IgD-negative memory B cell (primary cell): Measurements from ENCODE around the gene PPP1R37. TPM values are rescaled to one million over a fixed set of nuclear protein-coding genes. Genes with fewer than 3 reads are reported as not detected.

Experiments used
- H3K27ac Mint-ChIP-seq, 3 donors: one replicate each; pipeline ENCODE4 v1.8.0; 2020 to 2022; ENCODE audit warnings: mild to moderate bottlenecking in 3 of 3, mixed read lengths in 3 of 3, moderate library complexity in 1 of 3
- H3K27me3 Mint-ChIP-seq: one replicate; pipeline ENCODE4 v1.8.0; 2021; ENCODE audit warnings: mixed read lengths
- H3K36me3 Mint-ChIP-seq: one replicate; pipeline ENCODE4 v1.8.0; 2020; ENCODE audit warnings: mild to moderate bottlenecking, mixed read lengths
- H3K4me1 Mint-ChIP-seq, 3 donors: one replicate each; pipeline ENCODE4 v1.8.0; 2020 to 2022; ENCODE audit warnings: mixed read lengths in 3 of 3, mild to moderate bottlenecking in 1 of 3
- H3K4me3 Mint-ChIP-seq, 4 donors: one replicate each; pipeline ENCODE4 v1.8.0; 2020 to 2022; ENCODE audit warnings: mild to moderate bottlenecking in 4 of 4, mixed read lengths in 4 of 4, moderate library complexity in 3 of 4
- H3K9me3 Mint-ChIP-seq, 3 donors: one replicate each; pipeline ENCODE4 v1.8.0; 2020 to 2021; ENCODE audit warnings: mixed read lengths in 3 of 3, mild to moderate bottlenecking in 1 of 3
- polyA plus RNA-seq: library from polyadenylated mRNA; unstranded; fragments of 300-500 nt; fragmentation: Illumina TruSeq; gene quantifications from one replicate; pipeline ENCODE4 v1.2.3, GENCODE V29; 2021

PPP1R37 gene
- polyA plus RNA-seq, 1 donor from 2014 or later, result 2.3 TPM

- Mint-ChIP-seq H3K9me3 (peaks cover 0 to 4% (median 0%) of the 10 kb centered on the region in 3 donors), H3K36me3 (no peaks in the 10 kb centered on the region), H3K4me3 (peak overlapping the region in 1 of 4 donors; percentile 12), H3K4me1 (peaks cover 0 to 11% (median 10%) of the 10 kb centered on the region in 3 donors), H3K27me3 (peaks cover 25% of the 10 kb centered on the region), H3K27ac (no peak overlapping the region)
These were observed 57.2 kb downstream of the PPP1R37 start for GRCh38 chr19:45150180-45150579.

GRCh38 chr19:45150751-45151281 lies 57.8 kb downstream of the PPP1R37 start:
- peaks cover 0 to 12% (median 11%) of the 10 kb centered on the region in 3 donors for H3K4me1 Mint-ChIP-seq
- peak overlapping the region in 2 of 4 donors; percentile 12 to 84 for H3K4me3 Mint-ChIP-seq
- peaks cover 0 to 4% (median 0%) of the 10 kb centered on the region in 3 donors for H3K9me3 Mint-ChIP-seq
- H3K27ac Mint-ChIP-seq, result no peak overlapping the region
- no peaks in the 10 kb centered on the region for H3K36me3 Mint-ChIP-seq
- peaks cover 28% of the 10 kb centered on the region for H3K27me3 Mint-ChIP-seq

GRCh38 chr19:45151320-45151719 lies 58.3 kb downstream of the PPP1R37 start:
- H3K4me1 Mint-ChIP-seq, result peaks cover 0 to 12% (median 11%) of the 10 kb centered on the region in 3 donors
- peak overlapping the region; percentile 21 to 84 (median 65) for H3K4me3 Mint-ChIP-seq
- peaks cover 1% of the 10 kb centered on the region for H3K36me3 Mint-ChIP-seq
- H3K27me3 Mint-ChIP-seq, result peaks cover 30% of the 10 kb centered on the region
- H3K27ac Mint-ChIP-seq, result peak overlapping the region in 1 of 3 donors; percentile 71
- H3K9me3 Mint-ChIP-seq, result peaks cover 0 to 4% (median 0%) of the 10 kb centered on the region in 3 donors

- Mint-ChIP-seq H3K36me3 (peaks cover 1% of the 10 kb centered on the region), H3K4me1 (peaks cover 0 to 12% (median 11%) of the 10 kb centered on the region in 3 donors), H3K9me3 (peaks cover 0 to 4% (median 0%) of the 10 kb centered on the region in 3 donors), H3K4me3 (peak overlapping the region; percentile 38 to 79 (median 65)), H3K27me3 (peaks cover 33% of the 10 kb centered on the region), H3K27ac (peak overlapping the region in 1 of 3 donors; percentile 71)
These were observed 59.0 kb downstream of the PPP1R37 start for GRCh38 chr19:45151821-45152503.

GRCh38 chr19:45152504-45153338 lies 59.7 kb downstream of the PPP1R37 start:
- H3K27me3 Mint-ChIP-seq, result peaks cover 39% of the 10 kb centered on the region
- peaks cover 0 to 13% (median 12%) of the 10 kb centered on the region in 3 donors for H3K4me1 Mint-ChIP-seq
- H3K4me3 Mint-ChIP-seq, result peak overlapping the region; percentile 78 to 90 (median 84)
- peak overlapping the region in 2 of 3 donors; percentile 39 to 87 for H3K27ac Mint-ChIP-seq
- peaks cover 1% of the 10 kb centered on the region for H3K36me3 Mint-ChIP-seq
- peaks cover 0 to 4% (median 0%) of the 10 kb centered on the region in 3 donors for H3K9me3 Mint-ChIP-seq

GRCh38 chr19:45153339-45154063 lies 60.5 kb downstream of the PPP1R37 start:
- H3K4me3 Mint-ChIP-seq, result peak overlapping the region; percentile 78 to 90 (median 84)
- no peak overlapping the region for H3K27ac Mint-ChIP-seq
- peaks cover 1% of the 10 kb centered on the region for H3K36me3 Mint-ChIP-seq
- peaks cover 43% of the 10 kb centered on the region for H3K27me3 Mint-ChIP-seq
- H3K9me3 Mint-ChIP-seq, result peaks cover 0 to 4% (median 0%) of the 10 kb centered on the region in 3 donors
- peaks cover 0 to 13% (median 12%) of the 10 kb centered on the region in 3 donors for H3K4me1 Mint-ChIP-seq

- Mint-ChIP-seq H3K4me1 (peaks cover 0 to 13% (median 12%) of the 10 kb centered on the region in 3 donors), H3K36me3 (peaks cover 1% of the 10 kb centered on the region), H3K27me3 (peaks cover 47% of the 10 kb centered on the region), H3K4me3 (peak overlapping the region; percentile 59 to 88 (median 76)), H3K9me3 (peaks cover 0 to 4% (median 0%) of the 10 kb centered on the region in 3 donors), H3K27ac (no peak overlapping the region)
These were observed 61.3 kb downstream of the PPP1R37 start for GRCh38 chr19:45154064-45154827.

- Mint-ChIP-seq H3K4me1 (peaks cover 0 to 13% (median 12%) of the 10 kb centered on the region in 3 donors), H3K36me3 (peaks cover 1% of the 10 kb centered on the region), H3K27me3 (peaks cover 50% of the 10 kb centered on the region), H3K9me3 (peaks cover 0 to 4% (median 0%) of the 10 kb centered on the region in 3 donors), H3K4me3 (no peak overlapping the region), H3K27ac (peak overlapping the region in 1 of 3 donors; percentile 25)
These were observed 63.1 kb downstream of the PPP1R37 start for GRCh38 chr19:45156011-45156630.

- H3K27me3 Mint-ChIP-seq, result peaks cover 45% of the 10 kb centered on the region
These were observed 63.8 kb downstream of the PPP1R37 start for GRCh38 chr19:45156751-45157150.

GRCh38 chr19:45158503-45159209 lies 65.7 kb downstream of the PPP1R37 start:
- H3K27me3 Mint-ChIP-seq, result peaks cover 38% of the 10 kb centered on the region
- H3K4me3 Mint-ChIP-seq, result peak overlapping the region in 1 of 4 donors; percentile 8
- peaks cover 1% of the 10 kb centered on the region for H3K36me3 Mint-ChIP-seq

More at GRCh38 chr19:45156751-45157150, 63.8 kb downstream of the PPP1R37 start:
- Mint-ChIP-seq H3K4me3 (peak overlapping the region in 1 of 4 donors; percentile 79), H3K4me1 (peaks cover 0 to 13% (median 12%) of the 10 kb centered on the region in 3 donors), H3K9me3 (peaks cover 0 to 4% (median 0%) of the 10 kb centered on the region in 3 donors), H3K27ac (peak overlapping the region in 1 of 3 donors; percentile 46), H3K36me3 (peaks cover 1% of the 10 kb centered on the region)

GRCh38 chr19:45159210-45159970 lies 66.4 kb downstream of the PPP1R37 start:
- Mint-ChIP-seq H3K27ac (no peak overlapping the region), H3K27me3 (peaks cover 32% of the 10 kb centered on the region), H3K36me3 (peaks cover 1% of the 10 kb centered on the region), H3K4me1 (peaks cover 0 to 2% (median 2%) of the 10 kb centered on the region in 3 donors), H3K9me3 (no peaks in the 10 kb centered on the region), H3K4me3 (no peak overlapping the region)

More at GRCh38 chr19:45158503-45159209, 65.7 kb downstream of the PPP1R37 start:
- H3K27ac Mint-ChIP-seq, result peak overlapping the region in 1 of 3 donors; percentile 59
- H3K4me1 Mint-ChIP-seq, result peaks cover 0 to 9% (median 8%) of the 10 kb centered on the region in 3 donors
- H3K9me3 Mint-ChIP-seq, result no peaks in the 10 kb centered on the region

- H3K4me3 Mint-ChIP-seq, result no peak overlapping the region
- peaks cover 1% of the 10 kb centered on the region for H3K36me3 Mint-ChIP-seq
- peaks cover 0 to 4% (median 2%) of the 10 kb centered on the region in 3 donors for H3K4me1 Mint-ChIP-seq
- H3K27me3 Mint-ChIP-seq, result peaks cover 28% of the 10 kb centered on the region
- H3K27ac Mint-ChIP-seq, result peak overlapping the region in 1 of 3 donors; percentile 39
- no peaks in the 10 kb centered on the region for H3K9me3 Mint-ChIP-seq
These were observed 67.0 kb downstream of the PPP1R37 start for GRCh38 chr19:45159971-45160324.
